SKM-1 treated with dmso at 0.1 percent for 144 hours (cell line): ENCODE data around the gene NEK1.

ENCODE experiments used
- DNase-seq: peaks from one replicate; lab custom pipeline; 2025; ENCODE audit not compliant: unreplicated experiment; lab: John Stamatoyannopoulos, UW

Gene NEK1, protein sequence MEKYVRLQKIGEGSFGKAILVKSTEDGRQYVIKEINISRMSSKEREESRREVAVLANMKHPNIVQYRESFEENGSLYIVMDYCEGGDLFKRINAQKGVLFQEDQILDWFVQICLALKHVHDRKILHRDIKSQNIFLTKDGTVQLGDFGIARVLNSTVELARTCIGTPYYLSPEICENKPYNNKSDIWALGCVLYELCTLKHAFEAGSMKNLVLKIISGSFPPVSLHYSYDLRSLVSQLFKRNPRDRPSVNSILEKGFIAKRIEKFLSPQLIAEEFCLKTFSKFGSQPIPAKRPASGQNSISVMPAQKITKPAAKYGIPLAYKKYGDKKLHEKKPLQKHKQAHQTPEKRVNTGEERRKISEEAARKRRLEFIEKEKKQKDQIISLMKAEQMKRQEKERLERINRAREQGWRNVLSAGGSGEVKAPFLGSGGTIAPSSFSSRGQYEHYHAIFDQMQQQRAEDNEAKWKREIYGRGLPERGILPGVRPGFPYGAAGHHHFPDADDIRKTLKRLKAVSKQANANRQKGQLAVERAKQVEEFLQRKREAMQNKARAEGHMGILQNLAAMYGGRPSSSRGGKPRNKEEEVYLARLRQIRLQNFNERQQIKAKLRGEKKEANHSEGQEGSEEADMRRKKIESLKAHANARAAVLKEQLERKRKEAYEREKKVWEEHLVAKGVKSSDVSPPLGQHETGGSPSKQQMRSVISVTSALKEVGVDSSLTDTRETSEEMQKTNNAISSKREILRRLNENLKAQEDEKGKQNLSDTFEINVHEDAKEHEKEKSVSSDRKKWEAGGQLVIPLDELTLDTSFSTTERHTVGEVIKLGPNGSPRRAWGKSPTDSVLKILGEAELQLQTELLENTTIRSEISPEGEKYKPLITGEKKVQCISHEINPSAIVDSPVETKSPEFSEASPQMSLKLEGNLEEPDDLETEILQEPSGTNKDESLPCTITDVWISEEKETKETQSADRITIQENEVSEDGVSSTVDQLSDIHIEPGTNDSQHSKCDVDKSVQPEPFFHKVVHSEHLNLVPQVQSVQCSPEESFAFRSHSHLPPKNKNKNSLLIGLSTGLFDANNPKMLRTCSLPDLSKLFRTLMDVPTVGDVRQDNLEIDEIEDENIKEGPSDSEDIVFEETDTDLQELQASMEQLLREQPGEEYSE (N-terminal part only)

GRCh38 chr4:169611991-169612870 is at the start of gene NEK1:
NEK1 (minus strand) TSS chr4:169612583; CDS start chr4:169602630, 9,953 bp downstream.
- DNase-seq = peak; percentile 85

DNA sequence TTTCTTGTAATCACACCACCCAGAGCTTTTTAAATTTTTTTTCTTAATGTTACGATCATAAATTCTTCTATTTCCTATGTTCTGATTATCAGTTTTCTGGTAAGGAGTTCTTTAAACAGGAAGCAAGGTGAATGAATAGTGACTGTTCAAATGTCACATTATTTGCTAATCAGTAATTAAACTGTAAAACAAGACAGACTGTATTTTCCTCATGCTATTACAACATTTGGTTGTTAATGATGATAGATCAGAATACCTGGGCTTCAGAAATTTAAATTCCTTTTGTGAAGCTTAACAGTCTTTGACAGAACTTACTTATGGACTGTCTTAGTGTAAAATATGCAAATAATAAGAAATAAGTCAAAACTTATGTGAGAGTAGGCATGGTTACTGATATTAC is 49.4 kb upstream of the NEK1 start:
- no peak for DNase-seq

DNA sequence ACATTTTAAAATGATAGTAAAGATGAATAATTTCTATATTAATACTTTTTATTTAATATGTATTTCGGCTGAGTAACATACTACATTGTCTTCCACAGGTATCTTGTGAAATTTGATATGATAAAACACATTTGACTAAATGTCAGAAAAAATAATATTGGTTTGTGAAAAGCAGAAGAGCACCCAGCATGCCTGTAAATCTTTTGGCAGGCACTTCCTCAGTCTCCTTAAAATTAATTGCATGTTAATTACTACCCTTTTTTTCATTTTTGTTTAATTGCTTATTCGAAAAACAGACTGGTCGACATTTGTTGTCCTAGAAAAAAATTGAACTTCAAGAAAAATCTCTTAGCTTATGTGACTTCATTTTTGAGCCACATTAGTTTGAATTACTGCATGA is 48.5 kb upstream of the NEK1 start:
- DNase-seq = no peak

- no peak for DNase-seq
Observed at GRCh38 chr4:169659716-169660670, 47.6 kb upstream of the NEK1 start.

GRCh38 chr4:169658975-169659715 is 46.8 kb upstream of the NEK1 start:
- DNase-seq = no peak

GRCh38 chr4:169658196-169658595 is 45.8 kb upstream of the NEK1 start:
- DNase-seq = no peak

DNA sequence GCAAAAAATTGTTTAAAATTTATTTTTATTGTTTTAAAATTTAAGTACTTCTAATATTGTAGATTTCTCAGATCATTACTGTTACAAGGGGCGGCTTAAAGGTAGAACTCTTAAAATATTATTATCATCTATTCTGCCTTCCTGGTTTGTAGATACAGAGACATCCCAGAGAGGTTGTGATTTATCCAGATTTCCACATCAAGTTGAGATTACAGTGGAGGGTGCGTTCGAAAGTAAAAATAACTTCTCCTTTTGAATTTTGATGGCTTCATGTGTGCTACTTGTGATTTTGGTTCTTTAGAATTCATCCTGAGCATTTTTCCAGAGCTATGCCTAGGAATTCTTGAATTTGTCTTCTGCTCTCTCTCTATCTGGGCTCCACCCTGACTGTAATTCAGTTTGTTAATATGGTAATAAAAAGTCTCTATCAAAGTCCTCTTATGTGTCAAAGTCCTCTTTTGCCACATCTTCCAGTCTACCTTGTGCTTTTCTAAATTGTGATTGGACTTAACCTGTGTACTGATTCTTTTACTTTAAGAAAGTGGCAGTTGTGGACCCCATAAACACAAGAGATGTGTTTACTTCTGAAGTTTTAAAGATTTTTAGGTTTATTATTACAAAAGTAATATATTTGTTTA is 45.2 kb upstream of the NEK1 start:
- no peak for DNase-seq

DNA sequence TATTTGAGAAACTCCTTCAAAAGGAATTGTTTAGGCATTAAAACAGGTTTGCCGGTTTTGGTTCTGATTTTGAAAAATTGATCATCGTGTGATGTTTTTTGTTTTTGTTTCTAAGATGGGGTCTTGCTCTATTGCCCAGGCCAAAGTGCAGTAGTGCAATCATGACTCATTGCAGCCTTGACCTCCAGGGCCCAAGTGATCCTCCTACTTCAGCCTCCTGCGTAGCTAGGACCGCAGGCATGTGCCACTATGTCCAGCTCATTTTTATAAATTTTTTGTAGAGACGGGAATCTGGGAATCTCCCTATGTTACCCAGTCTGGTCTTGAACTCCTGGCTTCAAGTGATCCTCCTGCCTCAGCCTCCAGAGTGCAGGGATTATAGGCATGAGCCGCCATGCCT is 43.0 kb upstream of the NEK1 start:
- no peak for DNase-seq

DNA sequence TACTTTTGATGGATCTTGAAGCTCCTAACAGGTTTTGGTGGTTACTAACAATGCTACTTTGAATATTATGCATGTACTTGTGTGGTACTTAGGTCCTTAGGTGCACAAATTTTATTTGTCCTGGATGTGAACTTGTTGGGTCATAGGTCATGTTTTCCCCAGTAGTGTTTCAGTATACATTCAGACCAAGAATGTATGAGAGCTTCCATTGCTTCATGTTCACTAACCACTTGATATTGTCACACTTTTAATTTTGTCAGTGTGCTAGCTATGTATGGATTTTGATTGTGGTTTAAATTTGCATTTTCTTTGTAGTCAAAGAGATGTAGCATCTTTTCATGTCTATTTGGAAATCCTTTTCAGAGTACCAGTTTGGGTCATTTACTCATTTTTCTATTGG is 40.2 kb upstream of the NEK1 start:
- DNase-seq = no peak

GRCh38 chr4:169650227-169650936 is 38.0 kb upstream of the NEK1 start:
- no peak for DNase-seq

DNA sequence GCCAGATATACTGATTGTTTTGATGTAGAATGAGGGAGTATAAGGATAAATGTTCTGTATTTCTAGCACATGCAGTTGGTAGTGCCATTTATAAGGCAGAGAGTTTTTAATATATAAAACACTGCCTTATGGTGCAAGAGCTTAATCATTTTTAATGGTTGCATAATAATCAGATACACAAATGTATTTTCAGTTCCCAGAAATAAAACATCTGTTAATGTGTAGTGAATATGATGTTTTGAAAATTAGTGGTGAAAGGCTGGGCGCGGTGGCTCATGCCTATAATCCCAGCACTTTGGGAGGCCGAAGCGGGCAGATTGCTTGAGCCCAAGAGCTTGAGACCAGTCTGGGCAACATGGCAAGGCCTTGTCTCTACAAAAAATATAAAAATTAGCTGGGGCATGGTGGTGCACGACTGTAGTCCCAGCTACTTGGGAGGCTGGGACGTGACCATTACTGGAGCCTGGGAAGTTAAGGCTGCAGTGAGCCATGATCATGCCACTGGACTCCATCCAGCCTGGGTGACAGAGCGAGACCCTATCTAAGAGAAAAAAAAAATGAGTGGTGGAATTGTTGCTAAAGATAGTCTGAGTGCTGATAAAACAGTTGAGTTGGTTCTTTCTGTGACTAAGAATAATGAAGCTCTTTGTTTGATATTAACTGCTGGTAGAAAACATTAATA is 37.3 kb upstream of the NEK1 start:
- no peak for DNase-seq

GRCh38 chr4:169645627-169646026 is 33.2 kb upstream of the NEK1 start:
- no peak for DNase-seq

- no peak for DNase-seq
Observed at GRCh38 chr4:169644802-169645201, 32.4 kb upstream of the NEK1 start.

GRCh38 chr4:169640261-169640870 is 28.0 kb upstream of the NEK1 start:
- DNase-seq = no peak

GRCh38 chr4:169634975-169635374 is 22.6 kb upstream of the NEK1 start:
- DNase-seq = no peak

DNA sequence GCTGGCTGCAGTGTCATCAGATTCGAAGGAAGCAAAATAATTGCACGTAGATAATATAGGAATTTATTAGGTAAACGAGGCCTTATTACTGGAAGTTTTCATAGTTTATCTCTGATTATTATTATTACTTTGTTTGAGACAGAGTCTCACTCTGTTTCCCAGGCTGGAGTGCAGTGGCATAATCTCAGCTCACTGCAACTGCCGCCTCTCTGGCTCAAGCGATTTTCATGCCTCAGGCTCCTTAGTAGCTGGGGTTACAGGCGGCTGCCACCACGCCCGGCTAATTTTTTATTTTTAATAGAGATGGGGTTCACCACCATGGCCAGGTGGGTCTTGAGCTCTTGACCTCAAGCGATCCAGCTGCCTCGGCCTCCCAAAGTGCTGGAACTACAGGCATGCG is 20.5 kb upstream of the NEK1 start:
- DNase-seq = no peak

GRCh38 chr4:169630069-169630468 is 17.7 kb upstream of the NEK1 start:
- DNase-seq = no peak
